HepG2 (cell line): ENCODE data around the gene ADAR. TPM values are rescaled to one million over a fixed set of nuclear protein-coding genes. Genes with fewer than 3 reads are reported as not detected.

Experiments used
- ATAC-seq: fragments of 200-7000 bp; cut with Tn5 transposase; 3 replicates; pipeline ENCODE4 v1.9.1; 2020; ENCODE audit warnings: mild to moderate bottlenecking, moderate library complexity
- BruUV-seq: library from RNA; stranded (reverse); fragments of 400-500 nt; replicated peaks from 2 replicates; lab custom pipeline; 2021; lab: Mats Ljungman, UMichigan
- CTCF ChIA-PET: fragments of 300-600 bp; formaldehyde crosslinking; extraction: SDS; loops from one replicate; lab custom pipeline; 2021; ENCODE audit warnings: low total read pairs, inconsistent platforms, low intra/inter-chr PET ratio; lab: Yijun Ruan, JAX
- POLR2A ChIA-PET: fragments of 350-600 bp; sonication (Branson Sonifier 250); formaldehyde crosslinking; loops from one replicate; lab custom pipeline; 2020; ENCODE audit warnings: antibody characterized with exemption, inconsistent platforms; lab: Yijun Ruan, JAX
- DNase-seq: peaks from one replicate; pipeline ENCODE4 v3.0.0-alpha.2; 2015; ENCODE audit warnings: low spot score
- FAIRE-seq: peaks from 3 replicates; lab custom pipeline; 2011; peaks lifted over from hg19 to GRCh38; lab: Jason Lieb, UNC
- H2AFZ ChIP-seq: one replicate; pipeline ENCODE4 v1.6.1; 2011; ENCODE audit warnings: low read length, inconsistent platforms
- H3K27ac ChIP-seq: fragments of 300-600 bp; 3 replicates; pipeline ENCODE4 v1.8.0; 2011; ENCODE audit warnings: mixed run types, mild to moderate bottlenecking, mixed read lengths, low read length, inconsistent platforms; ENCODE audit not compliant: insufficient read depth; ENCODE audit errors: extremely low read length
- H3K27me3 ChIP-seq, 2 experiments: fragments of 200-600 bp in 1 of 2; 2 replicates in 1 of 2; 3 replicates in 1 of 2; pipeline versions ENCODE4 v1.6.0 to v1.8.0; 2011; ENCODE audit warnings: low read length in 2 of 2, mild to moderate bottlenecking in 2 of 2, moderate library complexity in 2 of 2, inconsistent platforms in 1 of 2; ENCODE audit not compliant: insufficient read depth in 2 of 2, control insufficient read depth in 1 of 2
- H3K36me3 ChIP-seq, 2 experiments: fragments of 200-600 bp in 1 of 2; replicated peaks in 1 of 2; 2 replicates in 1 of 2; 3 replicates in 1 of 2; pipeline versions ENCODE4 v1.5.1 to v1.8.0; 2011; ENCODE audit warnings: low read length in 2 of 2, inconsistent platforms in 1 of 2; ENCODE audit not compliant: insufficient read depth in 2 of 2, control insufficient read depth in 1 of 2
- H3K4me1 ChIP-seq: 2 replicates; pipeline ENCODE4 v1.5.1; 2012; ENCODE audit warnings: low read length, inconsistent platforms; ENCODE audit not compliant: insufficient read depth
- H3K4me2 ChIP-seq: 2 replicates; pipeline ENCODE4 v1.6.0; 2011; ENCODE audit warnings: low read depth, low read length, inconsistent platforms
- H3K4me3 ChIP-seq, 3 experiments: fragments of 200-600 bp in 1 of 3; sonication (generic), shearing (Covaris generic) in 1 of 3; replicated peaks in 1 of 3; 2 replicates each; pipeline ENCODE4 v1.5.1; 2011 to 2016; ENCODE audit warnings: low read length in 3 of 3, inconsistent platforms in 2 of 3, low read depth in 2 of 3, mild to moderate bottlenecking in 2 of 3, control low read depth in 1 of 3, mixed read lengths in 1 of 3; ENCODE audit not compliant: insufficient read depth in 1 of 3
- H3K79me2 ChIP-seq: one replicate; pipeline ENCODE4 v1.6.1; 2011; ENCODE audit warnings: low read length, inconsistent platforms; ENCODE audit not compliant: insufficient read depth
- H3K9ac ChIP-seq: 2 replicates; pipeline ENCODE4 v1.6.0; 2011; ENCODE audit warnings: mild to moderate bottlenecking, low read depth, low read length, inconsistent platforms; ENCODE audit not compliant: insufficient read depth
- H3K9me3 ChIP-seq: 2 replicates; pipeline ENCODE4 v1.5.1; 2012; ENCODE audit warnings: mild to moderate bottlenecking, low read length
- H4K20me1 ChIP-seq: 2 replicates; pipeline ENCODE4 v1.6.0; 2011; ENCODE audit warnings: inconsistent platforms, mild to moderate bottlenecking, low read length, moderate library complexity; ENCODE audit not compliant: insufficient read depth
- ATF1 ChIP-seq: IDR thresholded peaks from 2 replicates; pipeline ENCODE4 v1.6.1; 2016; ENCODE audit warnings: mild to moderate bottlenecking, control low read depth
- CCDC6 ChIP-seq: sonication (generic); formaldehyde crosslinking; IDR thresholded peaks from 2 replicates; pipeline ENCODE4 v1.8.1; 2022; ENCODE audit warnings: mild to moderate bottlenecking, missing genetic modification reagents, moderate library complexity
- CREB1 ChIP-seq, 2 experiments: fragments of 450-650 bp in 1 of 2; IDR thresholded peaks; 2 replicates each; pipeline ENCODE4 v1.6.1; 2016 to 2017; ENCODE audit warnings: control low read depth in 1 of 2, mild to moderate bottlenecking in 1 of 2, missing compliant biosample characterization in 1 of 2, missing genetic modification characterization in 1 of 2
- GABPA ChIP-seq, 2 experiments: IDR thresholded peaks; 2 replicates each; pipeline ENCODE4 v1.6.1; 2011 to 2016; ENCODE audit warnings: low read depth in 2 of 2, low read length in 1 of 2, missing biosample characterization in 1 of 2, missing genetic modification characterization in 1 of 2
- KAT8 ChIP-seq: IDR thresholded peaks from 2 replicates; pipeline ENCODE4 v1.6.1; 2016; ENCODE audit warnings: missing genetic modification reagents, missing compliant biosample characterization
- KDM5A ChIP-seq: fragments of 200-600 bp; sonication (generic); IDR thresholded peaks from 2 replicates; pipeline ENCODE4 v1.7.0; 2018; ENCODE audit warnings: antibody characterized with exemption, mild to moderate bottlenecking, low read length, borderline replicate concordance
- LCORL ChIP-seq, 2 experiments: fragments of 450-650 bp in 1 of 2; sonication (generic) in 1 of 2; formaldehyde crosslinking in 1 of 2; IDR thresholded peaks; 2 replicates each; pipeline versions ENCODE4 v1.5.0 to v1.6.1; 2017 to 2020; ENCODE audit warnings: antibody characterized with exemption in 1 of 2, missing genetic modification reagents in 1 of 2
- NCOR1 ChIP-seq: fragments of 200-600 bp; sonication (generic); IDR thresholded peaks from 2 replicates; pipeline ENCODE4 v1.7.0; 2017; ENCODE audit warnings: antibody characterized with exemption, low read length, borderline replicate concordance
- RBFOX2 ChIP-seq: fragments of 200-400 bp; formaldehyde crosslinking; IDR thresholded peaks from 2 replicates; pipeline ENCODE4 v1.6.1; 2017; ENCODE audit warnings: low read depth, mild to moderate bottlenecking, low read length
- ZFP36L1 ChIP-seq: sonication (generic); formaldehyde crosslinking; IDR thresholded peaks from 2 replicates; pipeline ENCODE4 v1.8.0; 2022; ENCODE audit warnings: mild to moderate bottlenecking, missing genetic modification reagents, moderate library complexity
- ZNF20 ChIP-seq: sonication (generic); formaldehyde crosslinking; IDR thresholded peaks from 2 replicates; pipeline ENCODE4 v1.4.0; 2020; ENCODE audit warnings: mild to moderate bottlenecking, moderate library complexity, missing genetic modification reagents
- ZNF24 ChIP-seq: fragments of 450-650 bp; IDR thresholded peaks from 2 replicates; pipeline ENCODE4 v1.6.1; 2017; ENCODE audit warnings: antibody characterized with exemption, mild to moderate bottlenecking
- ZNF513 ChIP-seq: sonication (generic); formaldehyde crosslinking; conservative IDR thresholded peaks from 2 replicates; pipeline ENCODE4 v1.5.0; 2020; ENCODE audit warnings: missing genetic modification reagents
- ZNF639 ChIP-seq: conservative IDR thresholded peaks from 2 replicates; pipeline ENCODE4 v1.6.1; 2018; ENCODE audit warnings: missing genetic modification reagents
- ZNF83 ChIP-seq: sonication (generic); formaldehyde crosslinking; IDR thresholded peaks from 2 replicates; pipeline ENCODE4 v1.4.0; 2020; ENCODE audit warnings: missing genetic modification reagents, mild to moderate bottlenecking, borderline replicate concordance
- WGBS: methylation state at CpG from one replicate; pipeline ENCODE4 v1.1.6; 2017; ENCODE audit warnings: low lambda C conversion rate; 5-methylcytosine and 5-hydroxymethylcytosine counted together
- in situ Hi-C: cut with HindIII; loops from 2 replicates; pipeline ENCODE4 v1.10.0; 2017; ENCODE audit warnings: low pct_unique_long_range_greater_than_20kb; ENCODE audit not compliant: extremely low pct_ligation_motif_present
- intact Hi-C: fragments of 100-400 bp; cut with micrococcal nuclease; formaldehyde crosslinking; loops from one replicate; pipeline ENCODE4 v1.10.0; 2022; ENCODE audit not compliant: unreplicated experiment
- polyA plus RNA-seq, 8 experiments: library from polyadenylated mRNA; depleted of rRNA in 3 of 8; stranded (reverse) in 7 of 8; unstranded in 1 of 8; fragments of >200 nt; fragmentation: Illumina TruSeq in 4 of 8; extraction: Trizol in 4 of 8; gene quantifications; 2 replicates each; pipeline versions ENCODE4 v1.2.1 to v1.2.3, GENCODE V29; 2011 to 2016; ENCODE audit warnings: low read depth in 4 of 8, missing spikeins in 1 of 8, mixed read lengths in 1 of 8; ENCODE audit not compliant: insufficient read depth in 1 of 8
- total RNA-seq, 5 experiments: library from RNA; depleted of rRNA; stranded (reverse); fragments of >200 nt; fragmentation: Illumina TruSeq; extraction: Trizol; gene quantifications; 2 replicates each; pipeline ENCODE4 v1.2.3, GENCODE V29; 2016; ENCODE audit warnings: low read depth in 1 of 5

Gene ADAR
- total and polyA plus RNA-seq, 2 of the 13 experiments (the other 11 are each of a cell fraction or from before 2014, with no cell fraction given) = 70.8 to 86.2 TPM

GRCh38 chr1:154629061-154629674 is 21.2 kb upstream of the ADAR start (continued):
- no peak for TF ChIP-seq ZNF639 (CRISPR knock-in tag)

- FAIRE-seq (no peak), ATAC-seq (peak; percentile 10; the same call in 2 of the 3 replicates)
- peak overlapping the region; percentile 80 to 99 (median 97) for H3K4me3 ChIP-seq
- peaks cover 46% of the 10 kb centered on the region for H3K79me2 ChIP-seq
- peak; percentile 70; the same call in 1 of the 2 replicates for TF ChIP-seq LCORL (IDR thresholded peaks at IDR 0.05)
- TF ChIP-seq LCORL (CRISPR knock-in tag; IDR thresholded peaks at IDR 0.05) = no peak
- 0 out of 2 replicates have a peak, but pooled peaks have one; percentile 45 for TF ChIP-seq CCDC6 (CRISPR knock-in tag)
- peak; percentile 36; the same call in 1 of the 2 replicates for TF ChIP-seq RBFOX2
- TF ChIP-seq ATF1 (CRISPR knock-in tag) = peak; percentile 32
- no peak for TF ChIP-seq ZNF513 (CRISPR knock-in tag)
- peak; percentile 14; the same call in 1 of the 2 replicates for TF ChIP-seq NCOR1
- peak; percentile 90 for TF ChIP-seq KDM5A
- no peak for TF ChIP-seq CREB1 (IDR thresholded peaks at IDR 0.05)
- peak; percentile 75 for TF ChIP-seq CREB1 (CRISPR knock-in tag; IDR thresholded peaks at IDR 0.05)
- no peak for TF ChIP-seq ZNF83 (CRISPR knock-in tag)
- no peak for TF ChIP-seq GABPA (IDR thresholded peaks at IDR 0.05; ENCODE audit: low read depth, low read length)
- TF ChIP-seq GABPA (CRISPR knock-in tag; IDR thresholded peaks at IDR 0.05; ENCODE audit: low read depth) = peak; percentile 11; the same call in 1 of the 2 replicates
- peak; percentile 8 for TF ChIP-seq KAT8
- no peak for TF ChIP-seq ZNF24
- TF ChIP-seq ZNF20 (CRISPR knock-in tag) = no peak
- TF ChIP-seq ZFP36L1 (CRISPR knock-in tag) = 0 out of 2 replicates have a peak, but pooled peaks have one; percentile 4
- TF ChIP-seq, all 625 proteins: peak for 10
- Histone ChIP-seq H4K20me1 (peaks cover 11% of the 10 kb centered on the region), H3K4me1 (peaks cover 26% of the 10 kb centered on the region), H3K9ac (peak overlapping the region; percentile 95), H3K9me3 (peaks cover 8% of the 10 kb centered on the region; the same call in 1 of the 2 replicates), H3K36me3 (peaks cover 0 to 9% of the 10 kb centered on the region in 2 experiments; a peak in 2 of 5 replicates), H3K4me2 (peak overlapping the region; percentile 73), H3K27ac (peak overlapping the region; percentile 94), H3K27me3 (no peaks in the 10 kb centered on the region; a peak in 1 of 5 replicates), H2AFZ (peak overlapping the region; percentile 100)
- intact Hi-C loops = no loop called here
- 1% methylated on average over 5 of the region's 5 CpGs for WGBS
- DNase-seq = no peak
- no TSS peak for BruUV-seq
- ChIA-PET CTCF (interaction anchor here (1.1 kb wide), 1 partner anchor 68 kb away, joined by 3 read pairs; no protein-coding TSS in a partner anchor), POLR2A (interaction anchor here (1.0 to 1.4 kb wide), 2 partner anchors 68 to 308 kb away, joined by 3 to 5 read pairs; partner anchors contain the start of gene PMVK)
- in situ Hi-C loops = no loop called here
These were observed 20.1 kb upstream of the ADAR start for GRCh38 chr1:154628121-154628405.
